Thyroid gland (tissue), 4 donors: ENCODE data around the gene SSX2IP. TPM values are rescaled to one million over a fixed set of nuclear protein-coding genes. Genes with fewer than 3 reads are reported as not detected.

Experiments used
- DNase-seq, 2 donors: peaks; one replicate each; pipeline ENCODE4 v3.0.0-alpha.2; 2019
- H3K27ac ChIP-seq, 3 donors: fragments of 200-600 bp; sonication (generic); 1 replicate in 2 of 3; 2 replicates in 1 of 3; pipeline ENCODE4 v1.5.1; 2016 to 2019; ENCODE audit warnings: mild to moderate bottlenecking in 1 of 3, moderate library complexity in 1 of 3
- H3K27me3 ChIP-seq: fragments of 200-600 bp; sonication (generic); one replicate; pipeline ENCODE4 v1.5.1; 2019
- H3K36me3 ChIP-seq, 2 donors: fragments of 200-600 bp; sonication (generic); one replicate each; pipeline ENCODE4 v1.5.1; 2016 to 2019
- H3K4me1 ChIP-seq, 2 donors: fragments of 200-600 bp; sonication (generic); one replicate each; pipeline ENCODE4 v1.5.1; 2017 to 2019
- H3K4me3 ChIP-seq, 3 donors: fragments of 200-600 bp; sonication (generic); replicated peaks in 1 of 3; 1 replicate in 2 of 3; 2 replicates in 1 of 3; pipeline ENCODE4 v1.5.1; 2016; ENCODE audit warnings: mild to moderate bottlenecking in 1 of 3
- H3K9me3 ChIP-seq: fragments of 200-600 bp; sonication (generic); one replicate; pipeline ENCODE4 v1.5.1; 2017
- CTCF ChIP-seq, 6 experiments: fragments of 200-600 bp in 3 of 6; fragments of 450-650 bp in 3 of 6; sonication (generic) in 3 of 6; IDR thresholded peaks; one replicate each; pipeline ENCODE4 v1.5.1; 2016 to 2019; ENCODE audit warnings: antibody characterized with exemption in 6 of 6, mild to moderate bottlenecking in 2 of 6, inconsistent platforms in 1 of 6, moderate library complexity in 1 of 6
- POLR2A ChIP-seq, 2 donors: fragments of 450-650 bp; IDR thresholded peaks; one replicate each; pipeline ENCODE4 v1.6.1; 2017; ENCODE audit warnings: antibody characterized with exemption in 2 of 2, mild to moderate bottlenecking in 2 of 2, moderate library complexity in 1 of 2
- WGBS, 2 donors: methylation state at CpG; one replicate each; pipeline ENCODE4 v1.1.5; 2017; 5-methylcytosine and 5-hydroxymethylcytosine counted together
- intact Hi-C: fragments of 100-400 bp; cut with DNase I; formaldehyde crosslinking; loops from one replicate; pipeline ENCODE4 v1.15.1; 2023
- total RNA-seq, 4 donors: library from RNA; depleted of rRNA; stranded (reverse); fragments of >200 nt; gene quantifications; one replicate each; pipeline ENCODE4 v1.2.3, GENCODE V29; 2016

Gene SSX2IP
- total RNA-seq, 4 donors from 2014 or later, result 9.0 to 11.4 (median 9.5) TPM

GRCh38 chr1:84632137-84632536 lies 58.1 kb downstream of the SSX2IP start:
- WGBS, 2 donors, result 71 to 73% methylated on average over 6 of the region's 6 CpGs
- Histone ChIP-seq H3K4me3 (no peak overlapping the region), H3K36me3 (no peaks in the 10 kb centered on the region), H3K4me1 (no peaks in the 10 kb centered on the region), H3K9me3 (no peaks in the 10 kb centered on the region), H3K27me3 (no peaks in the 10 kb centered on the region), H3K27ac (no peak overlapping the region)
- no peak for DNase-seq
- TF ChIP-seq POLR2A (IDR thresholded peaks at IDR 0.05), result no peak
- intact Hi-C loops, result no loop called here

GRCh38 chr1:84624876-84625275 lies 65.4 kb downstream of the SSX2IP start:
- no peak for DNase-seq
- H3K9me3 ChIP-seq, result no peaks in the 10 kb centered on the region
- intact Hi-C loops, result no loop called here
- peaks cover 0 to 6% of the 10 kb centered on the region in 2 donors for H3K4me1 ChIP-seq
- 83 to 93% methylated on average over 5 of the region's 5 CpGs for WGBS, 2 donors
- no peaks in the 10 kb centered on the region for H3K36me3 ChIP-seq
- TF ChIP-seq CTCF (IDR thresholded peaks at IDR 0.05) (no peak), POLR2A (IDR thresholded peaks at IDR 0.05) (no peak)
- no peak overlapping the region for H3K27ac ChIP-seq
- H3K27me3 ChIP-seq, result no peaks in the 10 kb centered on the region
- H3K4me3 ChIP-seq, result no peak overlapping the region

- WGBS, 2 donors, result 86 to 90% methylated on average over 14 of the region's 14 CpGs
- no peaks in the 10 kb centered on the region for H3K36me3 ChIP-seq
- H3K9me3 ChIP-seq, result no peaks in the 10 kb centered on the region
- intact Hi-C loops, result no loop called here
- H3K4me3 ChIP-seq, result no peak overlapping the region
- TF ChIP-seq POLR2A (IDR thresholded peaks at IDR 0.05), result no peak
- TF ChIP-seq CTCF (IDR thresholded peaks at IDR 0.05), result no peak
- H3K27ac ChIP-seq, result no peak overlapping the region
- peaks cover 0 to 6% of the 10 kb centered on the region in 2 donors for H3K4me1 ChIP-seq
- H3K27me3 ChIP-seq, result no peaks in the 10 kb centered on the region
- no peak for DNase-seq
Measured at GRCh38 chr1:84621553-84621952, 68.7 kb downstream of the SSX2IP start.

- intact Hi-C loops, result no loop called here
- Histone ChIP-seq H3K36me3 (no peaks in the 10 kb centered on the region), H3K9me3 (no peaks in the 10 kb centered on the region), H3K4me1 (peaks cover 0 to 6% of the 10 kb centered on the region in 2 donors), H3K27me3 (no peaks in the 10 kb centered on the region), H3K27ac (no peak overlapping the region), H3K4me3 (peak overlapping the region; percentile 2 to 39 (median 34))
- DNase-seq, result peak; percentile 82 to 83
- TF ChIP-seq CTCF (IDR thresholded peaks at IDR 0.05), result peak; percentile 67 to 99 (median 94)
- TF ChIP-seq POLR2A (IDR thresholded peaks at IDR 0.05), result no peak
- 0 to 1% methylated on average over 17 to 32 of the region's 46 CpGs for WGBS, 2 donors
Measured at GRCh38 chr1:84620720-84621313, 69.4 kb downstream of the SSX2IP start.

- intact Hi-C loops, result no loop called here
- WGBS, 2 donors, result 74 to 76% methylated on average over 9 of the region's 9 CpGs
Measured at GRCh38 chr1:84619383-84620102, 70.7 kb downstream of the SSX2IP start.

More at GRCh38 chr1:84619383-84620102, 70.7 kb downstream of the SSX2IP start:
- H3K4me1 ChIP-seq, result peaks cover 0 to 6% of the 10 kb centered on the region in 2 donors
- H3K9me3 ChIP-seq, result no peaks in the 10 kb centered on the region
- TF ChIP-seq POLR2A (IDR thresholded peaks at IDR 0.05) (no peak), CTCF (IDR thresholded peaks at IDR 0.05) (no peak)
- no peak for DNase-seq
- no peak overlapping the region for H3K27ac ChIP-seq
- H3K4me3 ChIP-seq, result no peak overlapping the region
- H3K27me3 ChIP-seq, result no peaks in the 10 kb centered on the region
- no peaks in the 10 kb centered on the region for H3K36me3 ChIP-seq
